ENCODE data around the gene TECR. TPM values are rescaled to one million over a fixed set of nuclear protein-coding genes. Genes with fewer than 3 reads are reported as not detected.
"Not testable (repeated sequence)": the region's sequence is repeated elsewhere in the genome, so short reads cannot be mapped to it uniquely, and the experiment has no call there.

Gene TECR
- total and polyA plus RNA-seq, 4 experiments from 2014 or later = 189 to 269 (median 220) TPM

- Histone ChIP-seq H3K27ac (ENCODE audit: low read depth, low read length) (no peak overlapping the region), H3K9me3 (ENCODE audit: control insufficient read depth in 1 of 2, low read length in 2 of 2) (no peaks in the 10 kb centered on the region), H3K4me1 (ENCODE audit: insufficient read depth, low read length) (peaks cover 1% of the 10 kb centered on the region), H3K27me3 (ENCODE audit: insufficient read depth, low read length) (no peaks in the 10 kb centered on the region), H3K36me3 (ENCODE audit: insufficient read depth, low read length) (peaks cover 11% of the 10 kb centered on the region), H3K4me3 (ENCODE audit: low read length in 2 of 2) (no peak overlapping the region)
- no peaks in the 10 kb centered on the region for H3K27me3 Mint-ChIP-seq
- peaks cover 6 to 30% of the 10 kb centered on the region in 2 donors for H3K36me3 Mint-ChIP-seq
- peak overlapping the region in 1 of 7 donors; percentile 66 for H3K27ac Mint-ChIP-seq
- H3K4me1 Mint-ChIP-seq = peaks cover 10 to 25% (median 15%) of the 10 kb centered on the region in 4 donors
- no peaks in the 10 kb centered on the region for H3K9me3 Mint-ChIP-seq
- DNase-seq = no peak
- ChIA-PET POLR2A (ENCODE audit: partially characterized antibody) (interaction anchor here (2.4 kb wide), 1 partner anchor 45 kb away, joined by 7 read pairs; the partner anchor contains the start of gene DNAJB1), CTCF (ENCODE audit: partially characterized antibody) (interaction anchor here (2.3 kb wide), 1 partner anchor 9 kb away, joined by 11 read pairs; the partner anchor contains the start of gene NDUFB7)
- intact Hi-C loops (cut with micrococcal nuclease) = no loop called here
- H3K4me3 Mint-ChIP-seq = no peak overlapping the region
Measured at GRCh38 chr19:14563590-14563926, 34.2 kb downstream of the TECR start.

- POLR2A ChIA-PET (ENCODE audit: partially characterized antibody) = no interaction called here
- intact Hi-C loops (cut with micrococcal nuclease) = no loop called here
- no peaks in the 10 kb centered on the region for H3K9me3 ChIP-seq (ENCODE audit: control insufficient read depth in 1 of 2, low read length in 2 of 2)
Measured at GRCh38 chr19:14563989-14564651, 34.7 kb downstream of the TECR start.

GRCh38 chr19:14564652-14565297 is 35.4 kb downstream of the TECR start:
- H3K27me3 ChIP-seq (ENCODE audit: insufficient read depth, low read length); H3K27ac Mint-ChIP-seq; H3K27ac ChIP-seq (ENCODE audit: low read depth, low read length); H3K9me3 Mint-ChIP-seq; H3K4me3 Mint-ChIP-seq; intact Hi-C loops (cut with micrococcal nuclease); H3K27me3 Mint-ChIP-seq; CTCF ChIA-PET (ENCODE audit: partially characterized antibody); H3K4me3 ChIP-seq (ENCODE audit: low read length in 2 of 2); H3K4me1 ChIP-seq (ENCODE audit: insufficient read depth, low read length); DNase-seq; H3K9me3 ChIP-seq (ENCODE audit: control insufficient read depth in 1 of 2, low read length in 2 of 2): not testable (repeated sequence)
- peaks cover 12 to 35% (median 23%) of the 10 kb centered on the region in 4 donors for H3K4me1 Mint-ChIP-seq
- peaks cover 6 to 32% of the 10 kb centered on the region in 2 donors for H3K36me3 Mint-ChIP-seq
- peaks cover 14% of the 10 kb centered on the region for H3K36me3 ChIP-seq (ENCODE audit: insufficient read depth, low read length)
- POLR2A ChIA-PET (ENCODE audit: partially characterized antibody) = interaction anchor here (1.1 kb wide), 1 partner anchor 11 kb away, joined by 3 read pairs; no protein-coding TSS in a partner anchor

More at GRCh38 chr19:14563989-14564651, 34.7 kb downstream of the TECR start:
- DNase-seq = peak in 4 of 5 donors; percentile 19 to 38 (median 26)
- H3K27me3 Mint-ChIP-seq = no peaks in the 10 kb centered on the region
- H3K36me3 Mint-ChIP-seq = peaks cover 6 to 32% of the 10 kb centered on the region in 2 donors
- H3K4me1 ChIP-seq (ENCODE audit: insufficient read depth, low read length) = no peaks in the 10 kb centered on the region
- no peak overlapping the region for H3K4me3 ChIP-seq (ENCODE audit: low read length in 2 of 2)
- peaks cover 11% of the 10 kb centered on the region for H3K36me3 ChIP-seq (ENCODE audit: insufficient read depth, low read length)
- peak overlapping the region in 1 of 8 donors; percentile 25 for H3K4me3 Mint-ChIP-seq
- peaks cover 11 to 28% (median 17%) of the 10 kb centered on the region in 4 donors for H3K4me1 Mint-ChIP-seq
- H3K9me3 Mint-ChIP-seq = no peaks in the 10 kb centered on the region
- CTCF ChIA-PET (ENCODE audit: partially characterized antibody) = no interaction called here
- no peaks in the 10 kb centered on the region for H3K27me3 ChIP-seq (ENCODE audit: insufficient read depth, low read length)
- peak overlapping the region in 5 of 7 donors; percentile 22 to 77 (median 42) for H3K27ac Mint-ChIP-seq
- H3K27ac ChIP-seq (ENCODE audit: low read depth, low read length) = no peak overlapping the region

- Mint-ChIP-seq H3K27ac (no peak overlapping the region), H3K27me3 (no peaks in the 10 kb centered on the region), H3K36me3 (peaks cover 6 to 32% of the 10 kb centered on the region in 2 donors), H3K4me3 (no peak overlapping the region), H3K4me1 (peaks cover 12 to 35% (median 23%) of the 10 kb centered on the region in 4 donors), H3K9me3 (no peaks in the 10 kb centered on the region)
- POLR2A ChIA-PET (ENCODE audit: partially characterized antibody) = interaction anchor here (1.1 kb wide), 1 partner anchor 11 kb away, joined by 3 read pairs; no protein-coding TSS in a partner anchor
- DNase-seq = no peak
- Histone ChIP-seq H3K27ac (ENCODE audit: low read depth, low read length) (no peak overlapping the region), H3K4me1 (ENCODE audit: insufficient read depth, low read length) (peaks cover 7% of the 10 kb centered on the region), H3K36me3 (ENCODE audit: insufficient read depth, low read length) (peaks cover 14% of the 10 kb centered on the region), H3K9me3 (ENCODE audit: control insufficient read depth in 1 of 2, low read length in 2 of 2) (no peaks in the 10 kb centered on the region), H3K27me3 (ENCODE audit: insufficient read depth, low read length) (no peaks in the 10 kb centered on the region), H3K4me3 (ENCODE audit: low read length in 2 of 2) (no peak overlapping the region)
- intact Hi-C loops (cut with micrococcal nuclease) = no loop called here
- CTCF ChIA-PET (ENCODE audit: partially characterized antibody) = no interaction called here
Measured at GRCh38 chr19:14565298-14565679, 35.9 kb downstream of the TECR start.

GRCh38 chr19:14565765-14566711 is 36.6 kb downstream of the TECR start:
- CTCF ChIA-PET (ENCODE audit: partially characterized antibody) = no interaction called here
- DNase-seq = no peak
- Histone ChIP-seq H3K27ac (ENCODE audit: low read depth, low read length) (no peak overlapping the region), H3K9me3 (ENCODE audit: control insufficient read depth in 1 of 2, low read length in 2 of 2) (no peaks in the 10 kb centered on the region), H3K27me3 (ENCODE audit: insufficient read depth, low read length) (no peaks in the 10 kb centered on the region), H3K36me3 (ENCODE audit: insufficient read depth, low read length) (peaks cover 14% of the 10 kb centered on the region), H3K4me3 (ENCODE audit: low read length in 2 of 2) (no peak overlapping the region), H3K4me1 (ENCODE audit: insufficient read depth, low read length) (peaks cover 15% of the 10 kb centered on the region)
- Mint-ChIP-seq H3K27ac (peak overlapping the region in 1 of 7 donors; percentile 15), H3K4me3 (peak overlapping the region in 1 of 8 donors; percentile 23), H3K36me3 (peaks cover 6 to 34% of the 10 kb centered on the region in 2 donors), H3K27me3 (no peaks in the 10 kb centered on the region), H3K4me1 (peaks cover 12 to 39% (median 28%) of the 10 kb centered on the region in 4 donors), H3K9me3 (no peaks in the 10 kb centered on the region)
- intact Hi-C loops (cut with micrococcal nuclease) = no loop called here
- POLR2A ChIA-PET (ENCODE audit: partially characterized antibody) = interaction anchor here (1.1 kb wide), 1 partner anchor 12 kb away, joined by 3 read pairs; no protein-coding TSS in a partner anchor

- Mint-ChIP-seq H3K4me3 (no peak overlapping the region), H3K9me3 (no peaks in the 10 kb centered on the region), H3K27ac (no peak overlapping the region), H3K36me3 (peaks cover 6 to 36% of the 10 kb centered on the region in 2 donors), H3K4me1 (peaks cover 13 to 45% (median 34%) of the 10 kb centered on the region in 4 donors), H3K27me3 (no peaks in the 10 kb centered on the region)
- Histone ChIP-seq H3K27ac (ENCODE audit: low read depth, low read length) (no peak overlapping the region), H3K4me3 (ENCODE audit: low read length in 2 of 2) (no peak overlapping the region), H3K36me3 (ENCODE audit: insufficient read depth, low read length) (peaks cover 14% of the 10 kb centered on the region), H3K9me3 (ENCODE audit: control insufficient read depth in 1 of 2, low read length in 2 of 2) (no peaks in the 10 kb centered on the region), H3K4me1 (ENCODE audit: insufficient read depth, low read length) (peaks cover 20% of the 10 kb centered on the region), H3K27me3 (ENCODE audit: insufficient read depth, low read length) (no peaks in the 10 kb centered on the region)
- intact Hi-C loops (cut with micrococcal nuclease) = no loop called here
- ChIA-PET CTCF (ENCODE audit: partially characterized antibody) (no interaction called here), POLR2A (ENCODE audit: partially characterized antibody) (no interaction called here)
- DNase-seq = no peak
Measured at GRCh38 chr19:14566712-14567077, 37.3 kb downstream of the TECR start.
